Measurements from ENCODE around the gene SPATA7. TPM values are rescaled to one million over a fixed set of nuclear protein-coding genes. Genes with fewer than 3 reads are reported as not detected.

The SPATA7 gene
- total RNA-seq, 4 donors from 2014 or later: 7.9 to 23.0 (median 14.6) TPM

DNA sequence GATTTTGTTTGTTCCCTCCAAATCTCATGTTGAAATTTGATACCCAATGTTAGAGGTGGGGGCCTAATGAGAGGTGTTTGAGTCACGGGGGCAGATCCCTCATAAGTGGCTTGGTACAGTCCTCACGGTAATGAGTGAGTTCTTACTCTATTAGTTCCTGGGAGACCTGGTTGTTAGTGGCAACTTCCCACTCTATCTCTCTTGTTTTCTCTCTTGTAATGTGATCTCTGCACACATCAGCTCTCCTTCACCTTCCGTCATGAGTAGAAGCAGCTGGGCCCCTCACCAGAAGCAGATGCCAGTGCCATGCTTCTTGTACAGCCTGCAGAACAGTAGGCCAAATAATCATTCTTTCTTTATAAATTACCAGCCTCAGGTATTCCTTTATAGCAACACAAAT is 32.8 kb upstream of the SPATA7 start:
- ATAC-seq (ENCODE audit: low FRiP score): no peak
- TF ChIP-seq CTCF (IDR thresholded peaks at IDR 0.05): no peak

DNA sequence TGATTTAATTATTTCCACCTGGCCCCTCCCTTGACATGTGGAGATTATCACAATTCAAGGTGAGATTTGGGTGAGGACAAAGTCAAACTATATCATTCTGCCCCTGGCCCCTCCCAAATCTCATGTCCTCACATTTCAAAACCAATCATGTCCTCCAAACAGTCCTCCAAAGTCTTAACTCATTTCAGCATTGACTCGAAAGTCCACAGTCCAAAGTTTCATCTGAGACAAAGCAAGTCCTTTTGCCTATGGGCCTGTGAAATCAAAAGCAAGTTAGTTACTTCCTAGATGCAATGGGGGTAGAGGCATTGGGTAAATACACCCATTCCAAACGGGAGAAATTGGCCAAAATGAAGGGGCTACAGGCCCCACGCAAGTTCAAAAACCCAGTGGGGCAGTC is 31.1 kb upstream of the SPATA7 start:
- no peak for ATAC-seq (ENCODE audit: low FRiP score)
- no peak for TF ChIP-seq CTCF (IDR thresholded peaks at IDR 0.05)
- DNase-seq (ENCODE audit: low spot score): no peak

More for the DNA sequence above, 32.8 kb upstream of the SPATA7 start:
- DNase-seq (ENCODE audit: low spot score): no peak

GRCh38 chr14:88359500-88359899 is 26.0 kb upstream of the SPATA7 start:
- ATAC-seq (ENCODE audit: low FRiP score): no peak
- TF ChIP-seq CTCF (IDR thresholded peaks at IDR 0.05): no peak
- DNase-seq (ENCODE audit: low spot score): no peak

DNA sequence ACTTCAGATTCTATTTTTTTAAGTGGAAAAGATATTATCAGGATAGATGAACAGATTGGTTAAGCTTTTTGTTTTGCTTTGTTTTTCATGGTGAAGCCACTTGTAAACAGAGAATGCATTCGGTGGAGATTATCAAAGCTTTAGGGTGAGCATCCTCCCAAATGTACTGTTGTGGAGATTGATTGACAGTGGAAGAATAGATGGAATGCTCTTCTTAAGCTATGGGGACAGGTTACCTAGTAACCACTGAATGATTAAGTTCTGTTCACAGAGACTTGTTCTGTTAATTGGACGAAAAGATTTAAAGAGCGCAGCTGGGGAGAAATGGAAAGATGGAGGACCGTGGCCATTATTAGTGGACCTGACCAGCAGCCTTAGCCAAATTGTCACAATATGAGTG is 21.8 kb upstream of the SPATA7 start:
- no peak for ATAC-seq (ENCODE audit: low FRiP score)
- TF ChIP-seq CTCF (IDR thresholded peaks at IDR 0.05): no peak
- no peak for DNase-seq (ENCODE audit: low spot score)

DNA sequence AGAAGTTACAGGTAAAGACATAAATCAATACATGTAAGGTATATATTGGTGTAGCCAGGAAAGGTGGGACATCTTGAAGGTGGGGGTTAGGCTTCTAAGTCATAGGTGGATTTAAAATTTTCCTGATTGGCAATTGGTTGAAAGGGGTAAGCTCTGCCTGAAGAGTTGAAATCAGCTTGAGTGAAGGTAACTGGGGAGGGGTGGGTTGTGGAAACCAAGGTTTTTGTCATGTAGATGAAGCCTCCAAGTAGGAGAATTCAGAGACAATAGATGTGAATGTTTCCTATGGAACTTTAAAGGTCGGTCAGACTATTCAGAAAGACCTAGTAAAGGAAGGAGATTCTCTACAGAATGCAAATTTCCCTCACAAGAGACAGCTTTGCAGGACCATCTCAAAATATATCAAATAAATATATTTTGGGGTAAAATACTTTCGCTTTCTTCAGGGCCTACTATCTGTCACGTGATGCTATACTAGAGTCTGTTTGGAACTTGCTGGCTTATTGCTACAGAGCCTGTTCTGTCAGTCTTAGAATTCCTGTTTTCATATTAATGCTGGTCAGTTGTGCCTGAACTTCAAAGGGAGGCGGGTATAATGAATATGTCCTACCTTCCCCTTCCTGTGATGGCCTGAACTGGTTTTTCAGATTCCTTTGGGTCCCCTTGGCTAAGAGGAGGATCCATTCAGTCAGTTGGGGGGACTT is 20.6 kb upstream of the SPATA7 start:
- no peak for TF ChIP-seq CTCF (IDR thresholded peaks at IDR 0.05)
- no peak for DNase-seq (ENCODE audit: low spot score)
- no peak for ATAC-seq (ENCODE audit: low FRiP score)

DNA sequence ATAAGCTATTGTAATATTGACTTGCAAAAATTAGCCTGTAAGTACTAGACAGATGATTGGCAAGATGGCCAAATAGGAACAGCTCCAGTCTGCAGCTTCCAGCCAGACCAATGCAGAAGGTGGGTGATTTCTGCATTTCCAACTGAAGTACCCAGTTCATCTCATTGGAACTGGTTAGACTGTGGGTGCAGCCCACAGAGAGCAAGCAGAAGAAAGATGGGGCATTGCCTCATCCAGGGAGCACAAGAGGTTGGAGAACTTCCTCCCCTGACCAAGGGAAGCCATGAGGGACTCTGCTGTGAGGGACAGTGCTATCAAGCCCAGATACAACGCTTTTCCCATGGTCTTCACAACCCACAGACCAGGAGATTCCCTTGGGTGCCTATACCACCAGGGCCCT is 16.0 kb upstream of the SPATA7 start:
- ATAC-seq (ENCODE audit: low FRiP score) (no peak), DNase-seq (ENCODE audit: low spot score) (no peak)
- TF ChIP-seq CTCF (IDR thresholded peaks at IDR 0.05): no peak

DNA sequence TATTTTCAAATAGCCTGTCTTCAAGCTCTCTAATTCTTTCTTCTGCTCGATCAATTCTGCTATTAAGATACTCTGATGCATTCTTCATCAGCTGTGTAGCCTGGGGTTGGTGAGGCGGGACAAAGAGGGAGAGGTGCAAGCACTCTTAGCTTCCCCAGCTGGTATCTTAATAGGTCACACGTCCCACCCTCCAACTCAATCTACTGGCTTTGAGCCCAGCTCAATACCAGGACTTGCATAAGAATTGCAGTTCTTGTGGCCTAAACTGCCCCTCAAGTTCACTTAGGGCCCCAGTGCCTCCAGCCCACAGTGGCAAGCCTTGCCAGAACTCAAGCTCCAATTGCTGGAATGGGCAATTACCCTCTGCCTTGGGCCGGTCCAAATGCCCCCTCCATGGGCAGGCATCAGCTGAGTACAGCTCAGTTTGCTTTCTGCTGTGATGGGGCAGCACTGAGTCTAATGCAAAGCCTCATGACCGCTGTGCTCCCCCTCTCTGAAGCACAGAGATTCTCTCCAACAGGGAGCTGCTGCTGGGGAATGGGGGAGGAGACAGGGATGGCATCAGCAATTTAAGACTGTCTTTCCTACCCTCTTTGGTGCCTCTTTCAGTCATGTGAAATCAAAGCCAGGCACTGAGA is 5.6 kb upstream of the SPATA7 start:
- TF ChIP-seq CTCF (IDR thresholded peaks at IDR 0.05): no peak
- DNase-seq (ENCODE audit: low spot score) (no peak), ATAC-seq (ENCODE audit: low FRiP score) (no peak)

Measured in omental fat pad (tissue), 4 donors.